Measurements from ENCODE around the gene SPEM1. TPM values are rescaled to one million over a fixed set of nuclear protein-coding genes. Genes with fewer than 3 reads are reported as not detected.

Gene SPEM1
- total RNA-seq, 1 experiment from 2014 or later: not detected

DNA sequence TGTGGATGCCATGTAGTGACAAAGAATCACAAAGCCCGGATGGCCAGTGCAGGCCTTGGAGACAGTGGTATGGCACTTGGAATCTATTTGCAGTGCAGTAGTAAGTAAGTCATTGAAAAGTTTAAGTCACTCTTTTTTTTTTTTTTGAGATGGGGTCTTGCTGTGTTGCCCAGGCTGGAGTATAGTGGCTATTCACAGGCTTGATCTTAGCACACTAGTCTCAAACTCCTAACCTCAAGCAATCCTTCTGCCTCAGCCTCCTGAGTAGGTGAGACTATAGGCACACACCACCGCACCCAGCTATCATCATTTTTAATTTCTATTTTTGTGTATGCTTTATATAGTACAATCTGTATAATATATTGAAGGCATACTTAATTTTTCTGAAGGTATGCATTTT is 21.5 kb upstream of the SPEM1 start:
- no peak for DNase-seq (ENCODE audit: low read depth)

DNA sequence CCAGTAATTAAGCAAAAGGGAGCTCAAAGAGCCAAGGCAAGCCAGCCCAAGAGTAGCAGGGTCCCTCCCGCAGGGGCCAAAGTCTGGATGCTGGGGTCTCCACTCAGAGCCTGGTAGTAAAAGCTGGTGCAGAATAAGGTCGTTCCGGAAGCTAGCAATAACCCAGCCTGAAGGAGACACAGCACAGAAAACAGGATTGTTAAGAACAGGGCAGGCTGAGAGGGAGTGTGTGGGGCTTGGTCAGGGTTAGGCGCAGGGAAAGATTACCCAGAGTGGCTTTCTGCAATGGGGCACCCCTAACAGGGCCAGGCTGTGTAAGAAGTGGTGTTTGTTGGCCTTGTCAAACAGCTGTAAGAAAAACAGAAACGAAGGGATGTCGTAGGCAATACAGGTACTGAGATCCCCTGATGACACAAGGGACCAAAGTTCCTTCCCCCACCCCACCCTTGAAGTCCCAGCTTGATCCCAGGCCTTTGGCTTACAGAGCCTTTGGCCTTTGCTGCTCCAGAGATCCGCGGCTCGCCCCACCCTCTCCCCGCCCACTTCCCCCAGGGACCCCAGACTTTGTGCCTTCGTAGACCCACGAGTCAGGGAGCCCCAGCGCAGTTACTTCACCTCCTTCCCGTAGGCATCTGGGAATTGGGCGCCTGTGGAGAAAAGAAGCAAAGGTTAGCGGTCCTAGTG is 16.9 kb upstream of the SPEM1 start:
- no peak for DNase-seq (ENCODE audit: low read depth)

DNA sequence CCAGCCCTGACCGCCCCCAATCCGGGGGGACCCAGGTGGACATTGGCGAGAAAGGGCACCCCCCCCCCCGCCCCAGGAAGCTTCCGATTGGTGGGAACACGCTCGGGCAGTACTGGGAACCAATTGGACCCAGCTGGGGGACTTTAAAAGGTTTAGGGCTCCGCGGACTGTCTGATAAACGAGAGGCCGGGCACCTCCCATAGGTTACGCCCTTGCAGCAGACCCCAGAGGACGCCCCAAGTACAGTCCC is 16.5 kb upstream of the SPEM1 start:
- no peak for DNase-seq (ENCODE audit: low read depth)

DNA sequence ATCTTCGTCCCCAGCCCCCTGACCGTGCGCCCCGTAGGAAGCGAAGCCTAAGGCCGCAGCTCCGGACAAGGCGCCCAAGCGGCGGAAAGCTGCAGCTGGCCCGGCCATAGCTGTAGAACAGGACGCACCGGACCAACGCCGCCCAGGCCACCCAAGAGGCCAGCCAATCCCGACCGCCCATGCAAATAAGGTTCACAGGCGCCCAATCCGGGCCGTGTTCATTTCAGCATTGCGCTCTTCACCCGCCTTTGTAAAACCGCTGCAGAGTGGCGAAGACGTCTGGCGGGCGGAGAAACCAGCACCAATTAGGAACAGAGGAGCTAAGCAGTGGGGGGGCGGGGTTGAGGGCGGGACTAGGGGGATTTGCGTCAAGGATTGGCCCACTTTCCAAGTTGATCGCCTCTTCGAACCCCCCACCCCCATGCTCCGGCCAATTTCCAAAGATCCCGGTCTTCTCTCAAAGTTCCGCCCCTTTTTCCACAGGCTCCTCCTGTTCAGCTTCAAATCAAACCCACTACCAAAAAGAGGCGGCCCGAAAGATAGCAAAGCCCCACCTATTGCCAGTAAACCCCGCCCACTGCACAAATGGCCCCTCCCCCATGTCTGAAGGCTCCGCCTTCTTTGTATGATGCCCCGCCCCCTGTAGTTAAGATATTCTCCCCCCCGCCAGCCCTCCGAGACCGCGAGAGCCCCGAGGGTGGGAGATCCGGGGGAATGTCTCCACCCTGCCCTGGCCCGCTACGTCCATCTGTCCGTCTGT is 16.0 kb upstream of the SPEM1 start, which contains the start of gene TMEM256:
Gene TMEM256 (minus strand): TSS at position 121 of the 760 bp plus-strand sequence. CDS start 13 bp downstream, at position 108.
- DNase-seq (ENCODE audit: low read depth): peak; percentile 100

DNA sequence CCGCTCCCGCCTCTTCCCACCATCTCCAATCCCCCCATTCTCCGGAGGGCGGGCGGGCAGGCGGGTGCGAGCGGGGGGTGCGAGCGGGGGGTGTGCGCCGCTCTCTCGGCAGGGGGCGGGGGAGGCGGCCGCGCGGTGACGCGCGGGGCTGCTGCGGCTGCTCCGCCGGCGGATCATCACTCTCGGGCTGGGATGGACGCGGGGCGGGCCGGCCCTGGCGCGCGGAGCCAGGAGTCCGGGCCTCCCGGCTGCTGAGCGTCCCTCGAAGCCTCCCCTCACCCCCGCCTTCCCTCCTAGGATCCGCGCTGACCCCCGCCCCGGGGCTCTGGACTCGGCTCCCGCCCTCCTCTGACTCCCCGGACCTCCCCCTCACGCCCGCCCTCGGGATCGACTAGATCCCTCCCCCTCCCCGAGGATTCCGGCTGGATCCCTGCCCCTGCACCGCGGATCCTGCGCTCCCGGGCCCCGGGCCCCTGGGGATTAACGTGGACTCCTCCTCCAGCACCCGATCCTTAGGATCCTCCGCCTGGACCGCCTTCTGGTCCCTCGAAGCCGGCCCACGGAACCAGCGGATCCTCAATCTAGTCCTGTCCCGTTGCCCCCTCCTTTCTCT is 15.3 kb upstream of the SPEM1 start:
- peak; percentile 40 for DNase-seq (ENCODE audit: low read depth)

DNA sequence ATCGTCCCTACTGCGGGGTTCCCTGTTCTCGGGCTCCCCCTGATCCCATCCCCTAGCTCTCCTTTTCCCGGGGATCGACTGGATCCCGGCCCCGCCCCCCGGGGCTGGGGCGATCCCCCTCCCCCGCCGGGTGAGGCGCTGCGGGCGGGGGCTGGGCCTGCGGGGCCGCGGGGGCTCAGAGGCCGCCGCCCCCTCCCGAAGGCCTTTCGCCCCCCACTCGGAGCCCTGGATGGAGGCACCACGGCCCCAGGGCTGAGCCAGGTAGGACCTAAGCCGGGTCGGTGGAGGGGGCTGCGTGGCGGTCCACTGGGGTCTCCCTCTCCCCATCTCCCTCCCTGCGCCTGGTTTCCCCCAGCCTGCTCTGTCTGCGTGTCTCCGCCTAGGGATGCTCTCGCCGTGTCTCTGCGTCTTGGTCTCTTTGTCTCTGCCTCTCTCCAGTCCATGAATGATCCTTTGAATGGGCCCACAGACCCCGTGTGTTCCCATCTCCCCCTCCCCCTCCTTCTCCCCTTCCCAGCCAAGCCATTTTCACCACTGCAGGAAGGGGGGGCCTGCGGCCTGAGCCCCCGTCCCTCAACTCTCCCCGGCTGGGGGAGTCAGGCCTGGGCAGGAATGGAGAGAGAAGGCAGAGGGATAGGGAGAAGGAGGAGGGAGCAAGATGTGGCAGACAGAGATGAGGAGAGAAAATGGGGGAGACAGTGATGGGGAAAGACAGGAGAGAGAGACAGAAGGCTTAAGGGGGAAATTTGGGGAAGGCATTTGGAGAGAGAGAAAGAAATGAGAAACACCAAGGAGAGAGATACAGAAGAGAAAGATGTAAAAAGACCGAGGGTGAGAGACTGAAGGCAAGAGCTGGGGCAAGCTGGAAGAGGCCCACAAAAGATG is 14.5 kb upstream of the SPEM1 start:
- DNase-seq (ENCODE audit: low read depth): peak; percentile 22

DNA sequence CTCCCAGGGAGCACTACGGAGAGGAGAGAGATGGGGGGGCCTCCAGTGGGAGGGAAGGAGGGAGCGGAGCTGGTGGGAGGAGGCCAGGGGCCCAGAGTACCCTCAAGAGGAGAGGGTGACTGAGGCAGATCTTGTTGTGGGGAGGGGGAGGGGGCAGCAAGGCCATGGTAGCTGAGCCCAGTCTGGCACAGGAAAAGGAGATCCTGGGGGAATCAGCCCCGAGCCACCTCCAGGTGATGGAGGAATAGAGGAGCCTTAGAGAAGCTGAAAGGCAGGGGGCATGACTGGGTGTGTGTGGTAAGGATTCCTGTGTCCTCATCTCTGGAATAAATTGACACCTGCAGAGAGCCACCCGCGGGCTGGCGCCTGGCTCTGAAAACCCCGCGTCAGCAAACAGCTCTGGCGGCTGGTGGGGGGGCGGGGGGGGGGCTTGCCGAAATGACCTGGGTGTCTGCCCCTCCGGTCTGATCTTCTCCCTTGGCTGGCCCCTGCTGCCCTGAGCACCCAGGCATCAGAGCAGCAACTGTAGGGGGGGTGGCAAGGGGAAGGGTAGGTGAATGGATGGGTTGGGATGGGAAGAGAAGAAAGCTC is 13.8 kb upstream of the SPEM1 start:
- no peak for DNase-seq (ENCODE audit: low read depth)

DNA sequence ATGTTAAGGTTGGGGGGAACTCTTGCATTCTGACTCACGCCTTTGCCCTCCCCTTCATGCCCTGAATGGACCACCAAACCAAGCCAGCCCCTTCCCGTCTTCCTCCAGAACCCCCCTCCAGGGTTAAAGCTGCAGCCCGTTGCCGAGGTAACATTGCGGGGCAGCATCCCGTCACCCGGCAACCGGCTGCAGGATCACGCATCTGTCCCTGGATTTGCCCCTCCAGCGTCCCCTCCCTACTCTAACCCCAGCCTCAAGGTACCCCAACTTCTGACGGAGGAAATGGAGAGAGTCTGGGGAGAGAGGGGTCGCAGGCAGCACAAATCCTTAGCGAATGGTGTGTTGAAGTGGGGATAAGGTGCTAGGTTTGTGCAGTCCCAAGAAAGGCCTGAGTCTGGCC is 13.0 kb upstream of the SPEM1 start:
- DNase-seq (ENCODE audit: low read depth): no peak

DNA sequence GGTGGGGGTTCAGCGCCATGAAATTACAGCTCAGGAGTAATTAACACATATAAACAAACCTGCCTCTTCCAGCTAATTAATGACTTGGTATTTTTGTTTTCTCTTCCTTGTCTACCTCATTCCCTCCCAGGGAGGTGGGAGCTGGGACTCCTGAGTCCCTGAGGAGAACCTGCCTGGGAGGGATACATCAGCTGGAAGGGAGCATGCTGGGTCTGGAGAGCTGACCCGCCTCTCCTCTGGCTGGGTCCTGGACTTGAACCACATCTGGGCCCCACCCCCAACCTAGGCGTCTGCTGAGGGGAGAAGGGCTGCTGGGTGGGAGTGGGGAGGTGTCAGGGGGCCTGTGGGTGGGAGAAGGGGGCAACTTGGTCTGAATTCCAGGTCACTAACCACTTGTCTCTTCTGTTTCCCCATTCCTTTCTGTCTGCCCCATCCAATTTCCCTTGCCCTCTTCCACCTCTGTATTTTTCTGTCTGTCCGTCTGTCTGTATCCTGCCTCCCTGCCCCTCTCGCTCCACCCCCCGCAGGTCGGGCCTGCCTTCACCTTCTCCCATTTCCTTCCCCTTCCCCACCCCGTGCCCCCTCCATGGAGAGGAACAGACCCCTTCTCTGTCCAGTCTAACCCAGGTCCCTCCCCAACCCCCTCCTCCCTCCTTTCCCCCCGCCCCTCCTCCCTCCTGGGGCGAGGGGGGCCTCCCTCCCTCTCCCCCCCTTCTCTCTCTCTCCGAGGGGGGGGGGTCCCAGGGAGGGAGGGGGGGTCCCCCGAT is 12.5 kb upstream of the SPEM1 start, which contains the start of gene NLGN2:
Gene NLGN2 (plus strand): TSS at position 361 of the 767 bp plus-strand sequence. CDS start 411 bp downstream, outside the sequence.
- DNase-seq (ENCODE audit: low read depth): no peak

DNA sequence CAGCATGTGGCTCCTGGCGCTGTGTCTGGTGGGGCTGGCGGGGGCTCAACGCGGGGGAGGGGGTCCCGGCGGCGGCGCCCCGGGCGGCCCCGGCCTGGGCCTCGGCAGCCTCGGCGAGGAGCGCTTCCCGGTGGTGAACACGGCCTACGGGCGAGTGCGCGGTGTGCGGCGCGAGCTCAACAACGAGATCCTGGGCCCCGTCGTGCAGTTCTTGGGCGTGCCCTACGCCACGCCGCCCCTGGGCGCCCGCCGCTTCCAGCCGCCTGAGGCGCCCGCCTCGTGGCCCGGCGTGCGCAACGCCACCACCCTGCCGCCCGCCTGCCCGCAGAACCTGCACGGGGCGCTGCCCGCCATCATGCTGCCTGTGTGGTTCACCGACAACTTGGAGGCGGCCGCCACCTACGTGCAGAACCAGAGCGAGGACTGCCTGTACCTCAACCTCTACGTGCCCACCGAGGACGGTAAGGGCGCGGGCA is 11.8 kb upstream of the SPEM1 start:
- no peak for DNase-seq (ENCODE audit: low read depth)

DNA sequence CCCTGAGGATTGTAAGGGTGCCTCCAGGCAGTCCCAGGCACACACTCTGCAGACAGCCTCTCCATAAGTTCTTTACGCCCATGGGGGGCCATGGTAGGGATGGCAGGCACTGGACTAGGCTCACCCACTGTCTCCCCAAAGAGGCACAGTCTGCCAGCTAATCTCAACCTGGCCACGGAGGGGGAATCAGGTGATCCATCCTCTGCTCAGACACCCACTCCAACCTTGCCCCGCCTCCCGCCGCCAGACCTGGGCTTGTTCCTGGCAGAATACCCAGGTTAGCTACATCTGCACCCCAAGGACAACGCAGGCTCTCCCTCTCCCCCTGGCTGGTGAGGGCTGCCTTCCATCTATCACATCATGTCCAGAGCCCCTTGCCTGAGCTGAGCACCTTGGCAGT is 11.3 kb upstream of the SPEM1 start:
- DNase-seq (ENCODE audit: low read depth): no peak

DNA sequence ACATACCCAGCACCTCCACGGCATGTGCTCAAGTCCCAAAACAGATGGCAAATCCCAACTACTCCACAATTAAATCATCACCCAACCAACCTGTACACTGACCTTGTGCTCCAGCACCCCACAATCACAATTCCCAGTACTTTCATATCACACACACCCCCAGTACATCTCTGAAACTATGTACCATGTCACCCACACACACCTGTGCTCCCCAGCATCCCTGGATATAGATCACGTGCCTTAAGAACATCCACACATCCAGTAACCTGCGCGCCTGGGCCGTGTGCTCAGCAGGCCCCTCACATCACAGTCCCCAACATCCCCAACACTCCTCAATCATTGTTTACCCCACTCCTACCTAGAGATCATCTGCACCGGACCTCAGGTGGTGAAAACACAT is 10.4 kb upstream of the SPEM1 start:
- no peak for DNase-seq (ENCODE audit: low read depth)

DNA sequence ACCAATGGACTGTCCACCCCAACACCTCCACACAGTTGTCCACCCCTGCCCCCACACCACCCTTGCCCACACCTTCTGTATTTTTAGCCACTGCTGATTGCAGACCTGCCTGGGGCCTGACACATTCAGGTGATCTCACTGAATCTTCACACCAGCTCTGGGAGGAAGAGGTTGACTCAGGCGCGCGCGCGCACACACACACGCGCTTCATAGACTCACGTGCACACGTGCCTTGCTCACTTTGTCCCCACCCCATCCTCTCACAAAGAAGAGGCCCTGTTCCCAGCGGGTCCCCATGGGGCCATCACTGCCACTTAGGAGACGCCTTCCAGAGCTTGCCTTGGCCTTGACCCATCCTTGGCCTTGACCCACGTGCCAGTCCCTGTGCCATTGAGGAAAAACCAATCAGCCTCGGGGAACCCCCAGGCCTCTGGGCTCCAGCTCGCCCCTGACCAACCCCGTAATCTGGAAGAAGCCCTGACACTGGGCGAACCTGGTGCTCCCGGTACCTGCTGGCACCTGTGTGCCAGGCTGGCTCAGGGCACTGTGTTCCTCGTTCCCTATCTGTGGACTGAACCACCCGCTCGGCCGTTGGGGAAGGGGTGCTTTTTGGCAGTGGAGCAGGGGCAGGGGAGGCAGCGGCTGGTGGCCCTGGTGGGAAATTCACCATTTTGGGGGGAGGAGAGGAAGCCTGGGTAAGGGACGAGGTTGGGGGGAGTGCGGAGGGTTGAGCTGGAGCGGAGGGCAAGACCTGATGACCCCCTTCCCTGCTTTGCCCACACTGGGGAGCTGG is 9.3 kb upstream of the SPEM1 start:
- no peak for DNase-seq (ENCODE audit: low read depth)

DNA sequence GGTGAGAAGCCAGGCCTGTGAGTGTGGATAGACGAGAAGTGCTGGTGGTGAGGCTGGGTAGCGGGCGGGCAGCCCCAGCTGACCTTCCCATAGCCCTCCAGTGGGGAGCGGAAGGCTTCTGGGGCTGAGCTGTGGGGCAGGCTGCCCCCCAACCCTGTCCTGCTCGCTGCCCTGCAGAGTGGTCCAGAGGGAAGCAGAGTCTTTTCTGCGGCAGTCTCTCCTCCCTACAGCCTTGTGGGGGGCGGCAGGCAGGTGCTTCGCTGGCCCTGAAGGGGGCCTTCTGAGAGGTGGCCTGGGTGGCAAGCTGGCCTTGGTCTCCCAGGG is 8.7 kb upstream of the SPEM1 start:
- no peak for DNase-seq (ENCODE audit: low read depth)

DNA sequence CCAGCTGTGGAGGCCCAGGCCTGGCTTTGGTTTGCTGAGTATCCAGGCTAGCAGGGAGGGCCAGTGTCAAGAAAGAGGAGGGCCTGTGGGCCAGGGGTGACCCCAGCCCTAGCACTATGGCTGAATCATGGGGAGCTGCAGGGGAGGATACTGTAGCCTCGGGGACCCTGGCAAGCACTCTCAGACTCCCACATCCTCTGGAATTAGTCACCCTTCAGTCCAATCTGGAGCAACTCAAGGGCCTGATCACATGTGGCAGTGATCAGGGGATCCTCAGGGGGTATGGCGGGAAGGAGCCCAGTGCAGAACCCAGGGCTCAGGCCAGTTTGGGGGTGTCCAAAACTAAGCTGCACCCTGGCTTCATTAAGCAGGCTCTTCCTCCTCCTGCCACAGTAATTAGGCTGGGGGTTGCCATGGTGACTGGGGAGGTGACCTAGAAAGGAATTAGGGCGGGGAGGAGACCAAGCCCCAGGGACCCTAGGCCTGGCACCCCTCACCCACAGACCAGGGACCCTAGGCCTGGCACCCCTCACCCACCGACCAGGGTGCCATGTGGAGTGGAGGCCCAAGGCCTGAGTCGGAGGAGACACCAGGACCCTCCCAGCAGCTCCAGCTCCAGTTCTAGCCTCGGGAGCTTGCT is 6.7 kb upstream of the SPEM1 start:
- DNase-seq (ENCODE audit: low read depth): peak; percentile 79

DNA sequence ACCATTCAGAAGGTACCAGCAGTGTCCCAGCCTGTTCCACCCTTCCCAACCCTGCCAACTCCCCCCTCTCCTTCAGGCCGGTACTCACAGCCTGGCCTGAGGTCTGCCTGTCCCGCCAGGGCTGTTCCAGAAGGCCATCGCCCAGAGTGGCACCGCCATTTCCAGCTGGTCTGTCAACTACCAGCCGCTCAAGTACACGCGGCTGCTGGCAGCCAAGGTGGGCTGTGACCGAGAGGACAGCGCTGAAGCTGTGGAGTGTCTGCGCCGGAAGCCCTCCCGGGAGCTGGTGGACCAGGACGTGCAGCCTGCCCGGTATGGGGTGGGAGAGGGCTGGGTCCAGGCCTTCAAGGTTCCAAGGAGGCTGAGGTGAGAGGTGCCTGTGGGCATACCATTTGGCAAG is 5.3 kb upstream of the SPEM1 start:
- no peak for DNase-seq (ENCODE audit: low read depth)

DNA sequence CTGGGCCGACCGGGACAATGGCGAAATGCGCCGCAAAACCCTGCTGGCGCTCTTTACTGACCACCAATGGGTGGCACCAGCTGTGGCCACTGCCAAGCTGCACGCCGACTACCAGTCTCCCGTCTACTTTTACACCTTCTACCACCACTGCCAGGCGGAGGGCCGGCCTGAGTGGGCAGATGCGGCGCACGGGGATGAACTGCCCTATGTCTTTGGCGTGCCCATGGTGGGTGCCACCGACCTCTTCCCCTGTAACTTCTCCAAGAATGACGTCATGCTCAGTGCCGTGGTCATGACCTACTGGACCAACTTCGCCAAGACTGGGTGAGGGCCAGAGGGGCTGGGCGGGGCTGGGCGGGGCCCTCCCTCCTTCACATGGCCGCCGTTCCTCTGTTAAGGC is 4.3 kb upstream of the SPEM1 start:
- DNase-seq (ENCODE audit: low read depth): no peak

DNA sequence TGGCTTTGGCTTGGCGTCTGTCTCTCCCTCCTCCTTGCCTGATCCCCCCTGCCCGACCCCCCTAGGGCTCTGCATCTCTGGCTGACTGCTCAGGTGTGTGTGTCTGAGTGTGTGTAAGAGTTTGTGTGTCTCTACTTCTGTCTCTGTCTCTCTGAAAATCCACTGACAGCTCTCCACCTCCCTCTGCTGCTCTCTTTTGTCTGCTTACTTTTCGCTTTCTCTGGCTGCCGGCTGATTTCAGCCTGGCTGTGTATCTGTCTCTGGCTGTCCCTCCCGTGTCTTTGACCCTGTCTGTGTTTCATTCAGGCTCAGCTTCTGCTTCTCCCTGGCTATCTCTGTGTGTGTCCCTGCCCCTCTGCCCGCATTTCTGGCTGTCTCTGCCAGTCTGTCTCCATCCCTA is 3.8 kb upstream of the SPEM1 start:
- DNase-seq (ENCODE audit: low read depth): no peak

DNA sequence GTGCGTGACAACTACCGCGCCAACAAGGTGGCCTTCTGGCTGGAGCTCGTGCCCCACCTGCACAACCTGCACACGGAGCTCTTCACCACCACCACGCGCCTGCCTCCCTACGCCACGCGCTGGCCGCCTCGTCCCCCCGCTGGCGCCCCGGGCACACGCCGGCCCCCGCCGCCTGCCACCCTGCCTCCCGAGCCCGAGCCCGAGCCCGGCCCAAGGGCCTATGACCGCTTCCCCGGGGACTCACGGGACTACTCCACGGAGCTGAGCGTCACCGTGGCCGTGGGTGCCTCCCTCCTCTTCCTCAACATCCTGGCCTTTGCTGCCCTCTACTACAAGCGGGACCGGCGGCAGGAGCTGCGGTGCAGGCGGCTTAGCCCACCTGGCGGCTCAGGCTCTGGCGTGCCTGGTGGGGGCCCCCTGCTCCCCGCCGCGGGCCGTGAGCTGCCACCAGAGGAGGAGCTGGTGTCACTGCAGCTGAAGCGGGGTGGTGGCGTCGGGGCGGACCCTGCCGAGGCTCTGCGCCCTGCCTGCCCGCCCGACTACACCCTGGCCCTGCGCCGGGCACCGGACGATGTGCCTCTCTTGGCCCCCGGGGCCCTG is 3.0 kb upstream of the SPEM1 start:
- no peak for DNase-seq (ENCODE audit: low read depth)
